ENCODE data around the gene KANK4.
A peak's percentile ranks its signal among the peaks of the same experiment; 100 is the strongest.

Gene KANK4

GRCh38 chr1:62213075-62213914 is 105.9 kb downstream of the KANK4 start:
- Histone ChIP-seq H3K36me3 (ENCODE audit: insufficient read depth, low read length) (peaks cover 37% of the 10 kb centered on the region), H3K9me3 (ENCODE audit: control insufficient read depth, insufficient read depth, low read length) (no peaks in the 10 kb centered on the region), H3K9ac (ENCODE audit: low read depth, low read length) (no peak overlapping the region), H3K4me1 (ENCODE audit: insufficient read depth, low read length) (no peaks in the 10 kb centered on the region)

DNA sequence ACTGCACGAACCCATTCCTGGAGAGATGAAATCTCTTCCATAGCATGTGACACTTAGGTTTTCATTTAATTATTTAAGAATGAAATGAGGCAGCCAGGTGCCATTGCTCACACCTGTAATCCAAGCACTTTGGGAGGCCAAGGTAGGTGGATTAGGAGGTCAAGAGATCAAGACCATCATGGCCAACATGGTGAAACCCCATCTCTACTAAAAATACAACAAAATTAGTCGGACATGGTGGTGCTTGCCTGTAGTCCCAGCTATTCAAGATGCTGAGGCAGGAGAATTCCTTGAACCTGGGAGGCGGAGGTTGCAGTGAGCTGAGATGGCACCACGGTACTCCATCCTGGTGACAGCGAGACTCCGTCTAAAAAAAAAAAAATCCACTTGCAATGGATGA is 106.8 kb downstream of the KANK4 start:
- Histone ChIP-seq H3K9ac (ENCODE audit: low read depth, low read length) (no peak overlapping the region), H3K4me1 (ENCODE audit: insufficient read depth, low read length) (no peaks in the 10 kb centered on the region), H3K9me3 (ENCODE audit: control insufficient read depth, insufficient read depth, low read length) (no peaks in the 10 kb centered on the region), H3K36me3 (ENCODE audit: insufficient read depth, low read length) (peaks cover 40% of the 10 kb centered on the region)

DNA sequence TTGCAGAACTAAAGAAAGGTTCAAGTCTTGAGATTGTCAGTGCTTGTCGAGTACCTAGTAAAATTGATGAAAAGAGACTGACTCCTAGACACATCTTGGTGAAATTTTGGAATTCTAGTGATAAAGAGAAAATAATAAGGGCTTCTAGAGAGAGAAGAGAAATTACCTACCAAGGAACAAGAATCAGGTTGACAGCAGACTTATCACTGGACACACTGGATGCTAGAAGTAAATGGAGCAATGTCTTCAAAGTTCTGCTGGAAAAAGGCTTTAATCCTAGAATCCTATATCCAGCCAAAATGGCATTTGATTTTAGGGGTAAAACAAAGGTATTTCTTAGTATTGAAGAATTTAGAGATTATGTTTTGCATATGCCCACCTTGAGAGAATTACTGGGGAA is 108.3 kb downstream of the KANK4 start:
- H3K9ac ChIP-seq (ENCODE audit: low read depth, low read length) = no peak overlapping the region
- no peaks in the 10 kb centered on the region for H3K9me3 ChIP-seq (ENCODE audit: control insufficient read depth, insufficient read depth, low read length)
- H3K36me3 ChIP-seq (ENCODE audit: insufficient read depth, low read length) = peaks cover 40% of the 10 kb centered on the region
- H3K4me1 ChIP-seq (ENCODE audit: insufficient read depth, low read length) = no peaks in the 10 kb centered on the region

GRCh38 chr1:62209931-62210595 is 109.2 kb downstream of the KANK4 start:
- H3K4me1 ChIP-seq (ENCODE audit: insufficient read depth, low read length) = no peaks in the 10 kb centered on the region
- no peaks in the 10 kb centered on the region for H3K9me3 ChIP-seq (ENCODE audit: control insufficient read depth, insufficient read depth, low read length)
- H3K9ac ChIP-seq (ENCODE audit: low read depth, low read length) = no peak overlapping the region
- peaks cover 45% of the 10 kb centered on the region for H3K36me3 ChIP-seq (ENCODE audit: insufficient read depth, low read length)

- Histone ChIP-seq H3K9ac (ENCODE audit: low read depth, low read length) (no peak overlapping the region), H3K36me3 (ENCODE audit: insufficient read depth, low read length) (peaks cover 52% of the 10 kb centered on the region), H3K9me3 (ENCODE audit: control insufficient read depth, insufficient read depth, low read length) (no peaks in the 10 kb centered on the region), H3K4me1 (ENCODE audit: insufficient read depth, low read length) (no peaks in the 10 kb centered on the region)
Observed at GRCh38 chr1:62208970-62209369, 110.3 kb downstream of the KANK4 start.

- peaks cover 61% of the 10 kb centered on the region for H3K36me3 ChIP-seq (ENCODE audit: insufficient read depth, low read length)
- no peak overlapping the region for H3K9ac ChIP-seq (ENCODE audit: low read depth, low read length)
- H3K4me1 ChIP-seq (ENCODE audit: insufficient read depth, low read length) = no peaks in the 10 kb centered on the region
- H3K9me3 ChIP-seq (ENCODE audit: control insufficient read depth, insufficient read depth, low read length) = no peaks in the 10 kb centered on the region
Observed at GRCh38 chr1:62208087-62208486, 111.1 kb downstream of the KANK4 start.

DNA sequence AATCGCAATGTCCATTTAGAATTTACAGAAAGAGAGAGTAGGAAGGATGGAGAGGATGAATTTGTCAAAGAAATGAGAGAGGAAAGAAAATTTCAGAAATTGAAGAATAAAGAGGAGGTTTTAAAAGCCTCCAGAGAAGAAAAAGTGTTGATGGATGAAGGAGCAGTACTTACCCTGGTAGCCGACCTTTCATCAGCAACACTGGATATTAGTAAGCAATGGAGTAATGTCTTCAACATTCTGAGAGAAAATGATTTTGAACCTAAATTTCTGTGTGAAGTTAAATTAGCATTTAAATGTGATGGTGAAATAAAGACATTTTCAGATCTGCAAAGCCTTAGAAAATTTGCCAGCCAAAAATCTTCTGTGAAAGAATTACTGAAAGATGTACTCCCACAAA is 112.0 kb downstream of the KANK4 start:
- Histone ChIP-seq H3K9ac (ENCODE audit: low read depth, low read length) (no peak overlapping the region), H3K36me3 (ENCODE audit: insufficient read depth, low read length) (peaks cover 63% of the 10 kb centered on the region), H3K4me1 (ENCODE audit: insufficient read depth, low read length) (no peaks in the 10 kb centered on the region), H3K9me3 (ENCODE audit: control insufficient read depth, insufficient read depth, low read length) (no peaks in the 10 kb centered on the region; the same call in 1 of the 2 replicates)

- Histone ChIP-seq H3K4me1 (ENCODE audit: insufficient read depth, low read length) (peaks cover 9% of the 10 kb centered on the region; the same call in 1 of the 2 replicates), H3K9me3 (ENCODE audit: control insufficient read depth, insufficient read depth, low read length) (no peaks in the 10 kb centered on the region; the same call in 1 of the 2 replicates), H3K36me3 (ENCODE audit: insufficient read depth, low read length) (peaks cover 43% of the 10 kb centered on the region), H3K9ac (ENCODE audit: low read depth, low read length) (peak overlapping the region; percentile 53)
Observed at GRCh38 chr1:62198781-62199125, 120.5 kb downstream of the KANK4 start.

GRCh38 chr1:62198069-62198780 is 121.0 kb downstream of the KANK4 start:
- Histone ChIP-seq H3K36me3 (ENCODE audit: insufficient read depth, low read length) (peaks cover 38% of the 10 kb centered on the region), H3K9ac (ENCODE audit: low read depth, low read length) (peak overlapping the region; percentile 53), H3K9me3 (ENCODE audit: control insufficient read depth, insufficient read depth, low read length) (no peaks in the 10 kb centered on the region; the same call in 1 of the 2 replicates), H3K4me1 (ENCODE audit: insufficient read depth, low read length) (peaks cover 9% of the 10 kb centered on the region; the same call in 1 of the 2 replicates)

DNA sequence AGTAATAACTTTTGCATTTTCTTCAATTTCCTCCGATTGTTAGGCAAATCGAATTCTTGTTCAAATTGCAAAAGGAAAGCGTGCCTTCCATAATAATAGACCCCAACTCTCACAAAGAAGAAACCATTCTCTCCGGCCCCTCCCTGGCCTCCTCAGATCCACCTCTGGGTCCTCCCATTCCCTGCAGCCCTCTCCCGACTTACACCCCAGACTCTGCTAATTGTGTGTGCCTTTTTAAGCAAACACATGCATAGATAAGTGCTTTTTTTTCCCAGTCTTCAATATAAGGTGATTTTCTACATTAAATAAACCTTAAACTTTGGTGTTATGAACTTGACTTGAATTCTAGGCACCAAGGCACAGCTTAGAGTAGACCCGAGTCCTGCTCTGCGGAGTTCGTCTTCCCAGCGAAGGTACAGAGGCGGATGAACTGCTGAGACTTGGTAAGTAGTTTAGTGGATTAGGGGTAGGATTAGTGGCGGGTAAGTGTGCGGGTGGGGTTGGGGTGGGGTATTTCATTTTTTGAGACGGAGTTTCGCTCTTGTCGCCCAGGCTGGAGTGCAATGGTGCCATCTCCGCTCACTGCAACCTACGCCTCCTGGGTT is 123.0 kb downstream of the KANK4 start:
- Histone ChIP-seq H3K4me1 (ENCODE audit: insufficient read depth, low read length) (peaks cover 13% of the 10 kb centered on the region), H3K9ac (ENCODE audit: low read depth, low read length) (peak overlapping the region; percentile 97), H3K36me3 (ENCODE audit: insufficient read depth, low read length) (peaks cover 31% of the 10 kb centered on the region), H3K9me3 (ENCODE audit: control insufficient read depth, insufficient read depth, low read length) (no peaks in the 10 kb centered on the region)

GRCh38 chr1:62194651-62195544 is 124.3 kb downstream of the KANK4 start, which contains the start of gene L1TD1:
TSS of gene L1TD1 (plus strand) at chr1:62194849. CDS start at chr1:62206629, 11,780 bp downstream.
- Histone ChIP-seq H3K9ac (ENCODE audit: low read depth, low read length) (peak within 1 kb of the TSS; percentile 97), H3K9me3 (ENCODE audit: control insufficient read depth, insufficient read depth, low read length) (no peaks in the 10 kb centered on the region), H3K4me1 (ENCODE audit: insufficient read depth, low read length) (peaks cover 13% of the 10 kb centered on the region), H3K36me3 (ENCODE audit: insufficient read depth, low read length) (peaks cover 27% of the 10 kb centered on the region)

DNA sequence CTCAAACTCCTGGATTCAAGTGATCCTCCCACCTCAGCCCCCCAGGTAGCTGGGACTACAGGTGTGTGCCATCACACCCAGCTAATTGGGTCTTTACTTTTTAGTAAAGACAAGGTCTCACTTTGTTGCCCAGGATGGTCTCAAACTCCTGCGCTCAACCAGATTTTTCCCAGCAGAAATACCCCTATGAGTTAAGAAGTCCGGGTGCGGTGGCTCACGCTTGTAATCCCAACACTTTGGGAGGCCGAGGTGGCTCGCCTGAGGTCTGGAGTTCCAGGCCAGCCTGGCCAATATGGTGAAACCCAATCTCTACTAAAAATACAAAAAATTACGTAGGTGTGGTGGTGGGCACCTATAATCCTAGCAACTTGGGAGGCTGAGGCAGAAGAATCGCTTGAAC is 131.1 kb downstream of the KANK4 start:
- Histone ChIP-seq H3K9ac (ENCODE audit: low read depth, low read length) (no peak overlapping the region), H3K4me1 (ENCODE audit: insufficient read depth, low read length) (peaks cover 12% of the 10 kb centered on the region), H3K9me3 (ENCODE audit: control insufficient read depth, insufficient read depth, low read length) (no peaks in the 10 kb centered on the region), H3K36me3 (ENCODE audit: insufficient read depth, low read length) (no peaks in the 10 kb centered on the region)

GRCh38 chr1:62187548-62187947 is 131.7 kb downstream of the KANK4 start:
- Histone ChIP-seq H3K9me3 (ENCODE audit: control insufficient read depth, insufficient read depth, low read length) (no peaks in the 10 kb centered on the region), H3K9ac (ENCODE audit: low read depth, low read length) (no peak overlapping the region)

More at GRCh38 chr1:62187548-62187947, 131.7 kb downstream of the KANK4 start:
- H3K36me3 ChIP-seq (ENCODE audit: insufficient read depth, low read length) = no peaks in the 10 kb centered on the region
- peaks cover 17% of the 10 kb centered on the region for H3K4me1 ChIP-seq (ENCODE audit: insufficient read depth, low read length)

Measured in ES-I3 (cell line).